MM.1S (cell line): ENCODE data around the gene SRP14.

ENCODE experiments used
- CTCF ChIP-seq: fragments of 300-600 bp; sonication (generic); IDR thresholded peaks from 2 replicates; pipeline ENCODE4 v1.5.1; 2016; ENCODE audit warnings: antibody characterized with exemption, low read length, mixed read lengths
- EZH2 ChIP-seq: fragments of 300-600 bp; sonication (generic); optimal IDR thresholded peaks from 2 replicates; pipeline ENCODE3; 2017; ENCODE audit warnings: low read depth, mild to moderate bottlenecking, antibody characterized with exemption, low read length, mixed read lengths

- TF ChIP-seq CTCF = no peak
- no peak for TF ChIP-seq EZH2
Observed at GRCh38 chr15:40058476-40059140, 19.6 kb upstream of the SRP14 start.
